OCI-LY1 (cell line): ENCODE measurements around the gene TMEM236.

Experiments
- H2AFZ ChIP-seq: fragments of 200-600 bp; sonication (generic), shearing (Covaris generic); 2 replicates; pipeline ENCODE4 v1.6.0; 2014; ENCODE audit warnings: antibody characterized with exemption, mild to moderate bottlenecking, low read length
- H3F3A ChIP-seq: fragments of 200-600 bp; sonication (generic), shearing (Covaris generic); 2 replicates; pipeline ENCODE4 v1.6.0; 2014; ENCODE audit warnings: mild to moderate bottlenecking, antibody characterized with exemption, low read length, moderate library complexity; ENCODE audit not compliant: insufficient read depth
- H3K27ac ChIP-seq: fragments of 200-600 bp; sonication (generic); 2 replicates; pipeline ENCODE4 v1.5.1; 2014; ENCODE audit warnings: low read length, mixed run types, mild to moderate bottlenecking, low read depth; ENCODE audit not compliant: poor library complexity, severe bottlenecking
- H3K27me3 ChIP-seq: fragments of 200-600 bp; sonication (generic); 2 replicates; pipeline ENCODE4 v1.6.0; 2014; ENCODE audit warnings: antibody characterized with exemption, mild to moderate bottlenecking, low read length, moderate library complexity; ENCODE audit not compliant: insufficient read depth
- H3K36me3 ChIP-seq: fragments of 200-600 bp; sonication (generic); 2 replicates; pipeline ENCODE4 v1.6.1; 2014; ENCODE audit warnings: mild to moderate bottlenecking, antibody characterized with exemption, low read length, moderate library complexity, mixed read lengths; ENCODE audit not compliant: insufficient read depth
- H3K4me1 ChIP-seq: fragments of 200-600 bp; sonication (generic); 2 replicates; pipeline ENCODE4 v1.5.1; 2014; ENCODE audit warnings: mild to moderate bottlenecking, low read length, moderate library complexity; ENCODE audit not compliant: insufficient read depth, severe bottlenecking
- H3K4me2 ChIP-seq: fragments of 200-600 bp; sonication (generic), shearing (Covaris generic); 2 replicates; pipeline ENCODE4 v1.6.1; 2014; ENCODE audit warnings: low read length
- H3K4me3 ChIP-seq: fragments of 200-600 bp; sonication (generic); 2 replicates; pipeline ENCODE4 v1.5.1; 2014; ENCODE audit warnings: low read length, low read depth, mild to moderate bottlenecking, mixed read lengths; ENCODE audit not compliant: poor library complexity, severe bottlenecking
- H3K79me2 ChIP-seq: fragments of 200-600 bp; shearing (Covaris generic); 2 replicates; pipeline ENCODE4 v1.6.1; 2016; ENCODE audit warnings: mixed run types, low read length, mixed read lengths; ENCODE audit not compliant: insufficient read depth
- H3K9ac ChIP-seq: fragments of 200-600 bp; sonication (generic), shearing (Covaris generic); 2 replicates; pipeline ENCODE4 v1.6.1; 2014; ENCODE audit warnings: mild to moderate bottlenecking, low read length, mixed read lengths
- H3K9me2 ChIP-seq: fragments of 200-600 bp; sonication (generic), shearing (Covaris generic); 2 replicates; pipeline ENCODE4 v1.6.1; 2014; ENCODE audit warnings: low read depth, mild to moderate bottlenecking, low read length, mixed read lengths
- H3K9me3 ChIP-seq: fragments of 200-600 bp; shearing (Covaris generic); 2 replicates; pipeline ENCODE4 v1.6.1; 2014; ENCODE audit warnings: low read length, mixed read lengths
- H4K20me1 ChIP-seq: fragments of 200-600 bp; sonication (generic), shearing (Covaris generic); 2 replicates; pipeline ENCODE4 v1.6.0; 2016; ENCODE audit warnings: mild to moderate bottlenecking, low read length; ENCODE audit not compliant: insufficient read depth
- EZH2 ChIP-seq: fragments of 200-600 bp; sonication (generic), shearing (Covaris generic); IDR thresholded peaks from 2 replicates; pipeline ENCODE4 v1.8.0; 2017; ENCODE audit warnings: borderline replicate concordance, mixed run types, mild to moderate bottlenecking, antibody characterized with exemption, low read length, moderate library complexity, mixed read lengths
- TF ChIP-seq, protein P1 (sequence below): fragments of 200-600 bp; sonication (generic), shearing (Covaris generic); IDR thresholded peaks from 2 replicates; pipeline ENCODE4 v1.5.1; 2017; ENCODE audit warnings: mild to moderate bottlenecking, antibody characterized with exemption, low read length, moderate library complexity, mixed read lengths

Gene TMEM236

DNA sequence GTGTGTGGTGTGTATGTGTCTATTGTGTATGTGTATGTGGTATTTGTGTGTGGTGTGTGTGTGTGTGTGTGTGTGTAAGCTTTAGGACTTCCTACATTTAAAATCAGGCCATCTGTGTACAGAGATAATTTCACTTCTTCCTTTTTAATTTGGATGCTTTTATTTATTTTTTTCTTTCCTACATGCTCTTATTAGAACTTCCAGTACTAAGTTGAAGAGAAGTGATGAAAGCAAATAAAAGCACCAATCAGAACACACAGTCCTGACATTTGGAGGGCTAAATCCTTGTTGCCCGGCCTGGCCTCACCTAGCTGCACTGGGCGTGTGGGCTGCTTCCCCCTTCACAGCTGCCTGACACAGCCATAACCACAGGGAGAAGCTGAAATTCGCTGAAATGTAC is 53.3 kb downstream of the TMEM236 start:
- Histone ChIP-seq H3K27me3 (peaks cover 3% of the 10 kb centered on the region; the same call in 1 of the 2 replicates), H3K9ac (no peak overlapping the region), H4K20me1 (no peaks in the 10 kb centered on the region), H3K4me2 (no peak overlapping the region), H3K79me2 (no peaks in the 10 kb centered on the region), H3K4me1 (no peaks in the 10 kb centered on the region), H3K9me3 (0 out of 2 replicates have a peak, but pooled peaks cover 2% of the 10 kb centered on the region), H3K9me2 (no peaks in the 10 kb centered on the region), H3K4me3 (no peak overlapping the region), H2AFZ (no peak overlapping the region), H3K27ac (no peak overlapping the region), H3K36me3 (no peaks in the 10 kb centered on the region), H3F3A (no peaks in the 10 kb centered on the region)
- TF ChIP-seq, protein P1, sequence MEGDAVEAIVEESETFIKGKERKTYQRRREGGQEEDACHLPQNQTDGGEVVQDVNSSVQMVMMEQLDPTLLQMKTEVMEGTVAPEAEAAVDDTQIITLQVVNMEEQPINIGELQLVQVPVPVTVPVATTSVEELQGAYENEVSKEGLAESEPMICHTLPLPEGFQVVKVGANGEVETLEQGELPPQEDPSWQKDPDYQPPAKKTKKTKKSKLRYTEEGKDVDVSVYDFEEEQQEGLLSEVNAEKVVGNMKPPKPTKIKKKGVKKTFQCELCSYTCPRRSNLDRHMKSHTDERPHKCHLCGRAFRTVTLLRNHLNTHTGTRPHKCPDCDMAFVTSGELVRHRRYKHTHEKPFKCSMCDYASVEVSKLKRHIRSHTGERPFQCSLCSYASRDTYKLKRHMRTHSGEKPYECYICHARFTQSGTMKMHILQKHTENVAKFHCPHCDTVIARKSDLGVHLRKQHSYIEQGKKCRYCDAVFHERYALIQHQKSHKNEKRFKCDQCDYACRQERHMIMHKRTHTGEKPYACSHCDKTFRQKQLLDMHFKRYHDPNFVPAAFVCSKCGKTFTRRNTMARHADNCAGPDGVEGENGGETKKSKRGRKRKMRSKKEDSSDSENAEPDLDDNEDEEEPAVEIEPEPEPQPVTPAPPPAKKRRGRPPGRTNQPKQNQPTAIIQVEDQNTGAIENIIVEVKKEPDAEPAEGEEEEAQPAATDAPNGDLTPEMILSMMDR, result no peak
- no peak for TF ChIP-seq EZH2

DNA sequence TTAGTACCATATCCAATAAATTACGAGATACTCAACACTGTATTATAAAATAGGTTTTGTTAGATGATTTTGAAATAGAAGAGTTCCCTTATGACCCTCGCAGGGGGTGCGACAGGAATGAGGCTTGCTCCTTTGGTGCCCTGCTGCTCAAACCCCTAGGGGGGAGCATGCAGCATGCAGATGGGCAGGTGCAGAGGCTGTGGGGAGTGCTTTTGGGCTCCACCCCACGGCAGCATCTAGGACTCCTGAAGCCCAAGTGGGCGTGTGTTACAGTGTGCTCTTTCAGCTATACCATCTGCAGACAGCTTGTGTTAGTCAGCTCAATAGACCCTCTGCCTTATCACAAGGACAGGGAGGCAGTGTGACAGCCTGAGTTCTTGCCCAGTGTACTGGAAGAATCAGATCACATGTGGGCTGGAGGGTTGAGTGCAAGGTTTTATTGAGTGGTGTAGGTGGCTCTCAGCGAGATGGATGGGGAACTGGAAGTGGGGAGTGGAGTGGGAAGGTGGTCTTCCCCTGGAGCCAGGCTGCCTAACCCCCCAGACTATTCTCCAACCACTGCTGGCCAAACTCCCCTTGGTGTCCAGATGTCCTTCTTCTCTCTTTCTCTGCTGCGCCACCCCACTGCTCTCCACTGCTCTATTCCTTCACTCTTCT is 54.0 kb downstream of the TMEM236 start:
- TF ChIP-seq, protein P1, result no peak
- TF ChIP-seq EZH2, result no peak
- Histone ChIP-seq H4K20me1 (no peaks in the 10 kb centered on the region), H3K27ac (no peak overlapping the region), H2AFZ (no peak overlapping the region), H3F3A (no peaks in the 10 kb centered on the region), H3K9ac (no peak overlapping the region), H3K4me2 (no peak overlapping the region), H3K79me2 (no peaks in the 10 kb centered on the region), H3K27me3 (peaks cover 3% of the 10 kb centered on the region; the same call in 1 of the 2 replicates), H3K9me3 (0 out of 2 replicates have a peak, but pooled peaks cover 2% of the 10 kb centered on the region), H3K4me3 (no peak overlapping the region), H3K4me1 (no peaks in the 10 kb centered on the region), H3K36me3 (no peaks in the 10 kb centered on the region), H3K9me2 (no peaks in the 10 kb centered on the region)

DNA sequence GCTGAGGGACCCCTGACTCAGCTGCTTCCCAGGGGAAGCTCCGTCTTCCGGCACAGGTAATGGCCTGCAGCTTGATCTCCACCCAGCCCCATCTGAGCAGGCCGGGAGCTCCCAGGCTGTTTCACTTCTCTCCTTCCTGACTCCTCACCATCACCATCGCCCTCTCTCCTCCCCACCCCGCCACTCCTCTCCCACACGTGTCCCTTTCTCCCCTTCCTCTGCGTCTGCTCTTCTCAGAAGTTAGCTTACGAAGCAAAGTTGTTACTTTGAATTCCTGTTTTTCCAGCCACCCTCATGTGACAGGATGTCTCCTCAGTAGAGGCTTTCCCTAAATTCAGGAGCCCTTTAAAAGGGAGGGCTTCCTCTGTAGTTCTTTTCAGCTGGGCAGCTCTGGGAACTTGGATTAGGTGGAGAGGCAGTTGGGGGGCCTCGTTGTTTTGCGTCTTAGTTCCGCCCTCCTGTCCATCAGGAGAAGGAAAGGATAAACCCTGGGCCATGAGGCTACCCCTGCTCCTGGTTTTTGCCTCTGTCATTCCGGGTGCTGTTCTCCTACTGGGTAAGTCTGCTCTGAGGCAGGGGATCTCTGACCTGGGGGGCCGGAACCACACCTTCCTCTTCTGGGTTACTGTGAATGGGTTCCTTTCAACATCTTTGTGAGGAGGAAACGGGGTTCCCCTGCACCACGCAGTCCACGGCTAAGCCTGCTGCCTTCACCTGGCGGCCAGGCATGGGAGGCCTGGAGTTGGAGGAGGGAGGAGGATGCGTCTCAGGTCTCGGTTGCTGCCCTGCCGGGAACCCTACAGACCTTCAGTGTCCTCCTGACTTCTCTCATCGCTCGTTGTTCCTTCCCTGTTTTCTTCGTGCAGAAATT is 57.2 kb downstream of the TMEM236 start, which contains the start of gene MRC1:
Gene MRC1 (plus strand): TSS at position 378 of the 871 bp plus-strand sequence. CDS start 118 bp downstream, at position 496.
- Histone ChIP-seq H3K9me3 (0 out of 2 replicates have a peak, but pooled peaks cover 2% of the 10 kb centered on the region), H3K27me3 (peaks cover 3% of the 10 kb centered on the region; the same call in 1 of the 2 replicates), H3F3A (no peaks in the 10 kb centered on the region), H3K27ac (no peak within 1 kb of the TSS), H3K36me3 (no peaks in the 10 kb centered on the region), H3K9ac (no peak within 1 kb of the TSS), H2AFZ (no peak within 1 kb of the TSS), H3K9me2 (no peaks in the 10 kb centered on the region), H3K79me2 (no peaks in the 10 kb centered on the region), H4K20me1 (no peaks in the 10 kb centered on the region), H3K4me3 (no peak within 1 kb of the TSS), H3K4me1 (no peaks in the 10 kb centered on the region), H3K4me2 (no peak within 1 kb of the TSS)
- TF ChIP-seq EZH2, result no peak
- TF ChIP-seq, protein P1, result no peak
